H1 (cell line): ENCODE results near the gene FKBP8. TPM values are rescaled to one million over a fixed set of nuclear protein-coding genes. Genes with fewer than 3 reads are reported as not detected.

Source experiments
- RBBP5 ChIP-seq: IDR thresholded peaks from 2 replicates; pipeline ENCODE4 v1.7.1; 2012; ENCODE audit warnings: low read depth, mild to moderate bottlenecking, inconsistent platforms, low read length, moderate library complexity, borderline replicate concordance
- polyA plus RNA-seq, 7 experiments: library from polyadenylated mRNA; depleted of rRNA in 3 of 7; stranded (reverse) in 5 of 7; unstranded in 2 of 7; fragments of >200 nt in 5 of 7; fragments of 200-250 nt in 2 of 7; gene quantifications; 1 replicate in 5 of 7; 2 replicates in 1 of 7; 4 replicates in 1 of 7; pipeline versions ENCODE4 v1.2.1 to v1.2.3, GENCODE V29; 2011 to 2013; ENCODE audit warnings: missing spikeins in 2 of 7, mixed read lengths in 2 of 7
- total RNA-seq: library from RNA; stranded (reverse); fragmentation: NEBNext Ultra II Directional; extraction: Animal tissue kit (Norgen Biotek cat#: 25700); gene quantifications from 2 replicates; pipeline ENCODE4 v1.2.1, GENCODE V29; 2021

The FKBP8 gene
- total and polyA plus RNA-seq, 2 of the 8 experiments (the other 6 are each of a cell fraction or from before 2014, with no cell fraction given) = 264 to 309 TPM

GRCh38 chr19:18538115-18538514, 5.3 kb downstream of the FKBP8 start (continued):
- TF ChIP-seq RBBP5 = no peak
